ENCODE results near the gene RABGAP1L.
"Not testable (repeated sequence)": the region's sequence is repeated elsewhere in the genome, so short reads cannot be mapped to it uniquely, and the experiment has no call there.

The RABGAP1L gene

GRCh38 chr1:174469052-174469451, 309.7 kb downstream of the RABGAP1L start:
- DNase-seq = no peak

- DNase-seq = no peak
Measured at GRCh38 chr1:174469687-174470086, 310.4 kb downstream of the RABGAP1L start.

GRCh38 chr1:174479281-174479680, 320.0 kb downstream of the RABGAP1L start:
- no peak for DNase-seq

GRCh38 chr1:174480324-174480723, 321.0 kb downstream of the RABGAP1L start:
- no peak for DNase-seq

GRCh38 chr1:174491606-174492005, 332.3 kb downstream of the RABGAP1L start:
- no peak for DNase-seq

- no peak for DNase-seq
Measured at GRCh38 chr1:174497478-174497877, 338.2 kb downstream of the RABGAP1L start.

- not testable (repeated sequence) for DNase-seq
Measured at GRCh38 chr1:174516755-174517154, 357.4 kb downstream of the RABGAP1L start.

- no peak for DNase-seq
Measured at GRCh38 chr1:174519844-174520243, 360.5 kb downstream of the RABGAP1L start.

GRCh38 chr1:174531751-174532150, 372.4 kb downstream of the RABGAP1L start:
- DNase-seq = no peak

GRCh38 chr1:174534789-174535188, 375.5 kb downstream of the RABGAP1L start:
- no peak for DNase-seq

GRCh38 chr1:174535207-174535606, 375.9 kb downstream of the RABGAP1L start:
- no peak for DNase-seq

- not testable (repeated sequence) for DNase-seq
Measured at GRCh38 chr1:174543421-174543820, 384.1 kb downstream of the RABGAP1L start.

- no peak for DNase-seq
Measured at GRCh38 chr1:174550296-174550695, 391.0 kb downstream of the RABGAP1L start.

- DNase-seq = no peak
Measured at GRCh38 chr1:174556392-174556791, 397.1 kb downstream of the RABGAP1L start.

GRCh38 chr1:174568551-174568950, 409.2 kb downstream of the RABGAP1L start:
- DNase-seq = no peak

- DNase-seq = no peak
Measured at GRCh38 chr1:174569240-174569639, 409.9 kb downstream of the RABGAP1L start.

- no peak for DNase-seq
Measured at GRCh38 chr1:174572771-174573170, 413.5 kb downstream of the RABGAP1L start.

GRCh38 chr1:174576120-174576519, 416.8 kb downstream of the RABGAP1L start:
- DNase-seq = not testable (repeated sequence)

GRCh38 chr1:174577681-174578080, 418.4 kb downstream of the RABGAP1L start:
- no peak for DNase-seq

GRCh38 chr1:174580801-174581200, 421.5 kb downstream of the RABGAP1L start:
- no peak for DNase-seq

- no peak for DNase-seq
Measured at GRCh38 chr1:174583316-174583715, 424.0 kb downstream of the RABGAP1L start.

GRCh38 chr1:174584071-174584470, 424.8 kb downstream of the RABGAP1L start:
- no peak for DNase-seq

- DNase-seq = not testable (repeated sequence)
Measured at GRCh38 chr1:174588618-174589017, 429.3 kb downstream of the RABGAP1L start.

GRCh38 chr1:174605198-174605597, 445.9 kb downstream of the RABGAP1L start:
- DNase-seq = no peak

GRCh38 chr1:174606471-174606870, 447.2 kb downstream of the RABGAP1L start:
- no peak for DNase-seq

- not testable (repeated sequence) for DNase-seq
Measured at GRCh38 chr1:174617905-174618304, 458.6 kb downstream of the RABGAP1L start.

Data from CD4-positive, alpha-beta T cell treated with Interleukin-17A for 1 hour (primary cell).